Inflammatory macrophage (primary cell): ENCODE data around the gene KCNMA1.

Experiments
- DNase-seq, 2 donors: peaks; one replicate each; pipeline ENCODE4 v3.0.0-alpha.2; 2020 to 2022

KCNMA1 gene

GRCh38 chr10:77031531-77032187 is 605.9 kb downstream of the KCNMA1 start:
- DNase-seq: no peak

DNA sequence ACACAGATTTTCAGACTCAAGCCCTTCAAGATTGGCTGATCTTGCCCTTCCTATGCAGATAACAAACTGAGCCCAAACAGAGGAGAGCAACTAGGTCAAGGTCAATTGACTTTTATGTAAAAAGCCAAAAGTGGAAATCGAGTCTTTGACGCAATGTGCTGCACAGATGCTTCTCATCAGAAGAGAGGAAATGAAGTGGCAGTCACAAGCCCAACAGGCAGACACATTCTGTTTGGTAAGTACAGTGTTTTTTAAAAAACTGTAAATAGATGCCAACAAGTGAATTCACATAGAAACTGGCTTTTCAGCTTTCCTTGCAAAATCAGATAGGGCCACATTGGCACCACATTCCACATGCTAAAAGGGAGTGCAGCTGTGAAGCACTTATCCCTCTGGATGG is 606.6 kb downstream of the KCNMA1 start:
- DNase-seq: peak; percentile 17 to 49

DNA sequence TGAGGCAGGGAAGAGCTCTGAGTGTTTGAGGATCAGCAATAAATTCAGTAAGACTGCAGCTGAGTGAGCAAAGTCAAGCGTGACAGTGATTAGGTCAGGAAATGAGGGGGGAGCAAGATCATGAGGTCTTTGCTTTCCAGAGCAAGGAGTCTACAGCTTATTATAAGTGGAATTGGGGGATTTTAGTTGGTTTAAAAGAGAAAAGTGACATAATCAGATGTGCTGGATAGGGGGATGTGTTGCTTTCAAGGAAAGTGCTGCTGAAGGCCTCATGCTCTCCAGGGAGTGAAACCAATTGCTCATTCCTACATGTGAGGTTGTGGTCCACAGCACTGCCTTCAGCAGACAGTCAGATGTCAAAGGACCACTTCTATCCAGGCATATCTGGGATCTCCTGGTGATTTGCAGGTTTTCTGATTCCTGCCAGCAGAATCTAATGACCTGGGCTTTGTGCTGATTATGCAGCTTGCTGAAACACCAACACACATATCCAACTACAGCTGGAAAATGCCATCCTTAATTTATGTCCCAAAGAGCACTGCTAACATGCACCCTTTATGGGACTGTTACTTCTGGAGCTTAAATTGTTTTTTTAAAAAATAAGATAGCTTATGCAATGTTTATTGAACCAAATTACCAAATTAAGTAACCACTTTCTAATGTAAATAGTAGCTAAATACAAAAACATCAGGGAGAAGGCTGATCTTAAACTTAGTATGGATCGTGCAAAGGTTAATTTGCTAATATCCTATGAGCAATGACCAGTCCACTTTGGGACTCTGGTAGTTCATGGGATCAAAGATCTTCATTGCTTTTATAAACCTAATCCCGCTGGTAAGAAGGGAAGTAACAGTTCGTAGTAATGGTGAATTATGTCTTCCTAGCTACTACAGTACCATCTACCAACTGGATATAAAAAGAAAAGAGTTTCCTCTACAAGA is 607.6 kb downstream of the KCNMA1 start:
- peak; percentile 7 to 13 for DNase-seq

DNA sequence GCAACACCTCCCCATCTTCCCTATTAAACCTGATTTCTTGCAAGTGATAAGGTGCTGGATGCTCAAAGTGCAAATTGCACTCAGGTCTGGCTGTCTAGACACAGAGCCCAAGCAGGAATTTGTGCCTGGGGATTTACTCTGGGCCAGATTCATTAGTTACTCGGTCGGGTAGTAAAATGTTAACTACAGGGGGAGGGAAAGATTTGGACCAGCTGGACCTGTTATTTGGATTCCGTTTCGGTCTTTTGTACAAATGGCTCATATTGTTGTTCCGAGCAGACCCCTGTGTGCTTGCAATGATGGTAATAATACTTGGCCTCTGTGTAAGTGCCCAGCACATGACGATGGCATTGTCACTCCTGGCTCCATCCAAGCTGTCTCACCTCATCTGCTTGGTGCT is 609.6 kb downstream of the KCNMA1 start:
- no peak for DNase-seq

DNA sequence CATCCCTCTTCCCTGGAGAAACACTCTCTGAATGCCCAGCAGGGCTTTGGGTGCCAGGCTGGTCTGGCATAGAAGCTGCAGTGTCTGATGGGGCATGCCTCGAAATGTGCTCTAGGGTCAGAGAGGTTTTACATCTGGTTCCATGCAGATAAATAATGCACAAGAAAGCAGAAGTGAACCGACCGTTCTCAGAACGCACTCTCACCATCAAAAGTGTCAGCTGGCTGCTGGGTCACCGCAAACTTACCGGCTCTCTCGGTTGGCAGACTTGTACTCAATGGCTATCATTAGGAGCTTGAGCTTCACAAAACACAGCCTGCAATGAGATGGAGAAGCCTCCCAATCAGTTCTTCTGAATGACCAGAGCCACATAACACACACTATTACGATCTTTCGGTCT is 610.0 kb downstream of the KCNMA1 start:
- DNase-seq: no peak

DNA sequence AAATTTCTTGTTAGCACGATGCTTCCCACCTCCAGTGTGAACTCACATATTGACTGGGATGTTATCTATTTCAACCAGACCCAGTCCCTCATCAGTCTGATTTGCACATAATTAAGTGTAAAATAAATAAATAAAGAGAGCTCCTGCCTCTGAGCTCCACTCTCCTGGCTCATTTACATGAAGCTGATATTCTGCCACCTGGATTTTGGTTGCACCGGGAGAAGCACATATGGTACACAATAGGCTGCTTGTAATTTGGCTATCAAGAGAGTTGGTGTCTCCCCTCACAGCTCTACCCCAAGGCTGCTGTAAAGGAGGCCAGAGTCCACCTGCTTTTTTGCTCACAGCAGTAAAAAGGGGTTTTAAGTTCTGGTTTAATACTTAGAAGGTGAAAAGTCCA is 610.5 kb downstream of the KCNMA1 start:
- no peak for DNase-seq

DNA sequence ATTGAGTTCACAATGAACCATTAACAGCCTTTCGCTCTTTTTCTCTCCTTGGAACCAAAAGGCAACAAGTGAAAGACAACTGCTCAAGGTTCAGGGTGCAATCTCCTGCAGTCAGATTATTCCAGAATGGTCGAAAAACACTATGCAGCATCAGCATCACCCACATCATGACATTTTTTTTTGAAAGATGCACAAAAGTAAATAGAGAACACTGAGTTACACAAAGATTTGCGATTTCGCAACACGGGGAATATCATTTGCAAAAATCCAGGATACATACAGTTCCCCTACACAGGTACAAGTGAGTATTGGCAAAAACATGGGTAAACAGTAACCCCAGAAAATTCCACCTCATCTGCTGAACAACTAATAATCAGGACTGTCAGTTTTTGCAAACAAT is 611.5 kb downstream of the KCNMA1 start:
- DNase-seq: no peak

- peak; percentile 41 to 74 for DNase-seq
These were observed 613.1 kb downstream of the KCNMA1 start for GRCh38 chr10:77024461-77024860.

- DNase-seq: no peak
These were observed 614.2 kb downstream of the KCNMA1 start for GRCh38 chr10:77023396-77023795.

- no peak for DNase-seq
These were observed 614.9 kb downstream of the KCNMA1 start for GRCh38 chr10:77022671-77023070.

DNA sequence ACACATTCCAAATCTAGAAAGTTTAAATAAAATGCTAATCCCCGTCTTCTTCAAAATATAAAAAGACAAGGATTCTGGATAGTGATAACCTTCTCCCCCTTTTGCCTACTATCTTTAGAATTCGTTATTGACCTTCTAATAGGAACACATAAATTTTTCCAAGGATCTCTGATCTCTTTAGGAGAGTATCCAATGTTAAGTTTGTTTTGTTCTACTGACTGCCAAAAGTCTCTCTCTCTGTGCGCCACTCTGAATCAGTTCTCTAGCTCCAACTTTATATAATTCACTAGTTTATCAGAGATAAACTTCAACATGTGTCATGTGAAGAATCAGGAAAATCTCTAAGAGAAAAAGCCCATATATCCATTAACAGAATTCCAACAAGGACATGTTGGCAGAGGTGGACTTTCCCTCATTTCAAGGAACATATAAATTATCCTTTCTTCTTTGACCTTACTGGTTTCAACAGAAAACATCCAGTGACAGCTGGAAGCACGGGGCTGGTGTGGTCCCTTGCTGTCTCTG is 615.6 kb downstream of the KCNMA1 start:
- DNase-seq: no peak

DNA sequence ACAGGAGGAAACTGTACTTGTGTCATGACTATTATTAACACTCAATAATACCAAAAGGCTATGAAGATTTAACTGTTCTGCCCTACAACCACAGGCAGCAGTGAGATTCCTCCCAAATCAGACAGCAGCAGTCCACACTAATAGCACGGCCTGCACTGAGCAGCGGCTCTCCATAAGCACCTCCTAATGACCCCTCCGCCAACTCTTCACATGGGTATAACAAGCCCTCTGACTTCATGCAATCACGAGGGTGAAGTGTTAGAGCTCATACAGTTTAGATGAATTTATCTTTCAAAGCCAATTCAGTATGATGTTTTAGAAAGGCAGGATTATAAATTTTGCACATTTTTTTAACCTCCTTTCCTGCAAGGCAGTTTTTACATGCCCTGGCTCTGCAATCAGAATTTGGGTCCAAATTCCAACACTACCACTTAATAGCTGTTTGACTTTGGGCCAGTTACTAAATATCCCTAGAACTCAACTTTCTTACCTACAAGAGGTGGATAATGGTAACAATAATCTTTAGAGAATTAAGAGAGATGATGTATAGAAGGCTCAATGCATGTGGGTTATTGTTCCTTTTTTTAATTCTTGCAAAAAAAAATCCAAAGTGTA is 617.1 kb downstream of the KCNMA1 start:
- no peak for DNase-seq

- no peak for DNase-seq
These were observed 620.8 kb downstream of the KCNMA1 start for GRCh38 chr10:77016855-77017254.

- no peak for DNase-seq
These were observed 621.3 kb downstream of the KCNMA1 start for GRCh38 chr10:77016278-77016815.

- no peak for DNase-seq
These were observed 622.2 kb downstream of the KCNMA1 start for GRCh38 chr10:77015360-77015759.

- DNase-seq: no peak
These were observed 624.7 kb downstream of the KCNMA1 start for GRCh38 chr10:77012812-77013500.

- no peak for DNase-seq
These were observed 625.5 kb downstream of the KCNMA1 start for GRCh38 chr10:77011874-77012811.

- DNase-seq: no peak
These were observed 627.2 kb downstream of the KCNMA1 start for GRCh38 chr10:77010430-77010829.

- no peak for DNase-seq
These were observed 629.8 kb downstream of the KCNMA1 start for GRCh38 chr10:77007834-77008233.

GRCh38 chr10:77006836-77007511 is 630.6 kb downstream of the KCNMA1 start:
- no peak for DNase-seq

DNA sequence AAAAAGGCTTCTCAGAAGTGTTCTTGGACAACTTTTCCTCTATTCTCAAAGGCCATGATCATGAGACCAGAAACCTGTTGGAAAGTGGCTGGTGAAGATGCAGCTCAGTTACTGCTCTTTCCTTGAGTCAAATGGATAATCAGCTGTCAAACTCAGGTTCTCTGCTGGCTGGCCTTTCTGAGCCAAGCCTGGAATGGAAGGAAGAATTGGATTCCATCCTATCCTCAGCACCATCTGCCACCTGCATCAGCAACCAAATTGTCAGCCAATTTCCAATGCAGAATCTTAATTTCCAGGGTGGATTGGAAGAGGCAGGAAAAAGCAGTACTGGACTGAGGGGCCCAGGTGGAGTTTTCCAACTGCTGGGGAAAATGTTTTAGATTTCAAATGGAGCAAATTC is 631.7 kb downstream of the KCNMA1 start:
- no peak for DNase-seq
